GM18870 (cell line): ENCODE measurements around the gene LARP4B.

Experiments
- ATAC-seq: cut with Tn5 transposase; IDR thresholded peaks from one replicate; pipeline ENCODE4 v1.9.1; 2021; ENCODE audit warnings: moderate library complexity; ENCODE audit not compliant: unreplicated experiment

Gene LARP4B

DNA sequence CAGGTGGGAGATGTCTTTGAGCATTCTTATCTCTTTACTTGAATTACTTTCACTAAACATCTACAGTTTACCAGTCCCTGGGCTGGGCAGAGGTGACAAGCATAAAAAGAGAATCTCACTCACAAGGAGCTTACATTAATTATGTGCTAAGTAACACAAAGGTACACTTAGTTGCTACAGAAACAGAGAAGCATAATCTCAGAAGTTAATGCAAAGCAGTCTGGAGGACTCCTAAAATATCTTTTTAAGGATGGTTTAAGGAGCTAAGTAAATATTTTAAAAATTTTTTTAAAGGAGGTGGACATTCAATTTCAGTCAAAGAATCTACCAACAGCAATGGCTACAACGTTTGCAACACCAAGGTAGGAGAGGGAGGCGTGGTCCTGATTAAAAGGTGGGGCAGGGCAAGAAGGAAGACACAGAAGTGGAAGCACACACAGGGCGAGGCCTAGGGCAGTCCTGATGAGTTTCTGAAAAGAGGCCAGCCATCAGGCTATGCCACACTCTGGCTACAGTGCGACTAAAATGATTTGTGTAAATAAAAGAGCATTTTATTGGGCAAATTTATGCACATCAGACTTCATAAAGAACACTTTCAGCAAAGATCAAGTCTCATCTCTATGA lies 5.3 kb downstream of the LARP4B start:
- ATAC-seq = no peak

- no peak for ATAC-seq
These were observed 7.0 kb downstream of the LARP4B start for GRCh38 chr10:924524-924859.

DNA sequence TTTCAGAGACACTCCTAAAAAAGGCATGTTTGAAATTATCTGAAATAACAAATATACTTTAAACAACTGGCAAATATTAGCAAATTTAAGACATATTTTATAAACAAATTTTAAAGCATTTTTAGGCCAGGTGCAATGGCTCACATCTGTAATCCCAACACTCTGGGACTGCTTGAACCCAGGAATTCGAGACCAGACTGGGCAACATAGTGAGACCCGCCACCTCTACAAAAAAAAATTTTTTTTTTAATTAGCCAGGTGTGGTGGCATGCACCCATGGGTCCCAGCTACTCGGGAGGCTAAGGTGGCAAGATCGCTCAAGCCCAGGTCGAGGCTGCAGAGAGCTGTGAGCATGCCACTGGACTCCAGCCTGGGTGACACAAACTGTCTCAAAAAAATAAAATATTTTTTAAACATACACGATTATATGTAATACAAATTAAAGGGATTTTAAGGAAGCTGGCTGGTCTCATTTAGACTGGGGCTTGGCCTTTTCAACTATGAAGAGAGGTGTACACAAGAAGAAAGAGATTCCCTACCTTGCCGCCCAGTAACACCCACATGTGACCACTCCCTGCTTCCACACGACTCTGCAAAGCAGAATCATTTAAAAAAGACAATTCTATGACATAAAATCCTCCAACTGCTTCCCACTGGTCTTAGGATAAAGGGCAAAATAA lies 7.5 kb downstream of the LARP4B start:
- ATAC-seq = no peak

- no peak for ATAC-seq
These were observed 9.8 kb downstream of the LARP4B start for GRCh38 chr10:921471-922414.

- no peak for ATAC-seq
These were observed 11.1 kb downstream of the LARP4B start for GRCh38 chr10:920450-920849.

DNA sequence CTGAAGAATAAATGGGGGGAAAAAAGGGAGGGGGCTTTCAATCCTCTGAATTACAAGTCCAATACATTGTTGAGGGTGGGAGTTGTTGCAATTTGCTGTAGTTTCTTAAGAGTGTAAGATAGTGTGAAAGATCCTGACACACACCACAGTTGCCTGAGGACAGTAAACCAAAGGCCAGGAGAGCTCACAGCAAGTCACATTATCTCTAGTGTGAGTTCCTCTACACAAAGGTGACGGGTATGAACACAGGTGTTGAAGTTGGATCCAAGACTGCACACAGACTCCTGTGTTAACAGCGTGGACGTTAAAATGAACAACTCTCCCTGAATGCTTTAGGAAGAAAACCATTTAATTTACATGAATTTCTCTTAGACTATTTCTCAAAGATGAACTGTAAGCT lies 12.0 kb downstream of the LARP4B start:
- no peak for ATAC-seq

- ATAC-seq = no peak
These were observed 13.5 kb downstream of the LARP4B start for GRCh38 chr10:917999-918398.

DNA sequence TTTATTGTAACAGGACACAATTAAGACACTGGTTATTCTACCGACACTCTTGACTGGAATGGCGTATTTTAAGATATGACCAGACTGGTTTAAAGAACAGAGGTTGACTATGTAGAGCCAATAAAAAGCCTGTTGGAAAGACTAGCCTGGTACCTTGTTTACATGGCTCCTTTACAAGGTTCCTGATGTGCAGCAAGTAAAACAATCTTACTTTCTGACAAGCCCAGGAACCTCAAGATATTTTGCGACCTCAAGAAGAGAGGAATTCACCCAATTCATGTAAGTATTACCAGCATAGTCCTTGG lies 14.1 kb downstream of the LARP4B start:
- ATAC-seq = no peak

- no peak for ATAC-seq
These were observed 14.6 kb downstream of the LARP4B start for GRCh38 chr10:916716-917415.

DNA sequence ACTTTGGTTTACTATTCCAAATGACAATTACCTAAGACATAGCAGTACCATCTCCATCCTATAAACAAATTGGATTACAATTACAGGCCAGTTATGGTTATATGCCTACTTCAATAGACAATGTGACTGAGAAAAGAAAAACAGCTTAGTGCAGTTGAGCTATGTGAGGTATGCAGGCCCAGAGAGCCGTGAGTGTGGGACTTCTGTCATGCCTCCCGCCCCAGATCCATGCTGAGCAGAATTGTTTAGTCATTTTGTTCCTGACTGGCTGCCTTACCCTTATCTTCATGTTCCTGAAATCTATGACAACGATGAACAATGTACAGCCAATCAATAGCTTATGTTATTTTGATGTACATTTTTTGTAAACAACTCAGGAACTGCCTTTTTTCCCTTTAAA lies 21.7 kb downstream of the LARP4B start:
- no peak for ATAC-seq

GRCh38 chr10:905972-906371 lies 25.5 kb downstream of the LARP4B start:
- ATAC-seq = no peak

GRCh38 chr10:905503-905902 lies 26.0 kb downstream of the LARP4B start:
- no peak for ATAC-seq

DNA sequence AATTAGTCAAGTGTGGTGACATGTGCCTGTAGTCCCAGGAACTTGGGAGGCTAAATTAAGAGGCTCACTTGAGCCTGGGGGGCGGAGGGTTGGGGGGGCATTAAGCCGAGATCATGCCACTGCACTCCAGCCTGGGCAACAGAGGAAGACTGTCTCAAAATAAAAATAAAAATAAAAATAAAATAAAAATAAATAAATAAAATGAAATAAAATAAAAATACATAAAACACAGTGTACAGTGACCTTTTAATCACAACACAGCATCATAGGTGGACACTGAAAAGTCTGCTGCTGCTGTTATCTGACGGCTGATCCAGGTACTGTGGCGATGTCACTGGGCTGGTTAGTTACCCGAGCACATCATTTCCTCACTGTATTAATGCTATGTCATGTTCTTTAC lies 27.1 kb downstream of the LARP4B start:
- no peak for ATAC-seq

- ATAC-seq = no peak
These were observed 33.4 kb downstream of the LARP4B start for GRCh38 chr10:898141-898540.

DNA sequence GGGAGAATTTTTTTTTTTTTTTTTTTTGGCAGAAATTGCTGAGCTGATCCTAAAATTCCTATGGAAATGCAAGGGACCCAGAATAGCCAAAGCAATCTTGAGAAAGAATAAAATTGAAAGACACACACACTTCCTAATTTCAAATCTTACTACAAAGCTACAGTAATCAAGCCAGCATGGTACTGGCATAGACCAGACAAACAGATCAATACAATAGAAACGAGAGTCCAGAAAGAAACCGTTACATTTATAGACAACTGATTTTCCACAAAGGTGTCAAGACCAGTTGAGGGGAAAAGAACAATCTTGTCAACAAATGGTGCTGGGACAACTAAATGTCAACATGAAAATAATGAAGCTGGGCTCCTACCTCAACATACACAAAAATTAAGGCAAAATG lies 34.5 kb downstream of the LARP4B start:
- ATAC-seq = no peak

GRCh38 chr10:895324-895723 lies 36.2 kb downstream of the LARP4B start:
- no peak for ATAC-seq

- ATAC-seq = no peak
These were observed 52.6 kb downstream of the LARP4B start for GRCh38 chr10:878895-879294.

DNA sequence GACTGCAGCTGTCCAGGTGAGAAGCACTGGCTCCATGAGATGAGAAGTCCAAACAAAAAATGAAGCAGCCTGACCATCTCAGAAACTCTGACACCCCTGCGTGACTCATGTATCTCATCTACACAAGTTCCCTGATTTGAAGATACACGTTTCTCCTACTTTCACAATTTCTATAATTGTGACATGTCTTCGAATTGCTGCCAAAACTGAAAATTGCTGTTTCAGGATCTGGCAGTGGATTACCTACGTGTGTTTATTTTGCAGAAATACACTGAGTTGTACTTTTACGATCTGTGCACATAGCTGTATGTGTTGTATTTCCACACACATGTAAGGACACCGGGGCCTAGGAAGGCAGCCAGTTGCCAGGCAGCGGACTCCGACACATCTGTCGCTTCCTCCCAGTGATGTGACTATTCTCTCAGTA lies 53.2 kb downstream of the LARP4B start:
- no peak for ATAC-seq

GRCh38 chr10:876438-876837 lies 55.1 kb downstream of the LARP4B start:
- ATAC-seq = no peak

- ATAC-seq = no peak
These were observed 58.5 kb downstream of the LARP4B start for GRCh38 chr10:873020-873419.

DNA sequence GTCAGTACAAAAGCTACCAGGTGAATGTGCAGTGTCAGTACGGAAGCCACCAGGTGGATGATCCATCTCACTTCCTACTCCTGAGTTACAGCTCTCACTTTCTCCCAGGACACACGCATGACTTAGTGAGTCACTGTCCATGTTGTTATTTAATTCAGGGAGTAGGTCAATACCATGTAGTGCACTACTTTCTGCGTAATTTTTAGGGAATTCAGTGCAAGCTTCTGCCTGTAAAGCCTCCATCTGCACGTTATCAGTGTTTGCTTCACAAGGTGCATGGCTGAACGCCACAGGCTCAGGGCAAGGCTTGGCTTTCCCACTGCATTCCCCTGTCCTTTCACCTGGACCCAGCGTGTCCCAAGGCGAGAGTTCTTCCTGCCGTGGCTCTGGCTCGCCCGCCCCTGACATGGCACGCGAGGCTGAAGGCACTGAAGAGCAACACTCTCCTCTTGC lies 59.5 kb downstream of the LARP4B start:
- ATAC-seq = no peak
